ENCODE results near the gene CPLANE2. TPM values are rescaled to one million over a fixed set of nuclear protein-coding genes. Genes with fewer than 3 reads are reported as not detected.

The CPLANE2 gene
- total and polyA plus RNA-seq, 2 of the 4 experiments (the other 2 are of a cell fraction), result 3.2 to 5.8 TPM

GRCh38 chr1:16279186-16279585 lies 42.2 kb upstream of the CPLANE2 start:
- Histone ChIP-seq H3K4me3 (ENCODE audit: insufficient read depth, low read depth, low read length) (no peak overlapping the region), H3K56ac (ENCODE audit: extremely low read depth, insufficient read depth, low read length) (no peak overlapping the region), H3K36me3 (ENCODE audit: control insufficient read depth, insufficient read depth, low read length) (peaks cover 7% of the 10 kb centered on the region; the same call in 1 of the 2 replicates), H3K4me2 (ENCODE audit: low read depth, low read length) (no peak overlapping the region), H2AK9ac (replicated peaks; ENCODE audit: low read depth, low read length, poor library complexity) (no peak overlapping the region), H3K9ac (ENCODE audit: low read depth, low read length) (no peak overlapping the region), H3K18ac (ENCODE audit: low read depth, low read length) (no peak overlapping the region), H2AFZ (replicated peaks; ENCODE audit: low read length, poor library complexity) (no peak overlapping the region), H2BK20ac (ENCODE audit: low read depth, low read length) (no peak overlapping the region), H2BK120ac (ENCODE audit: low read depth, low read length) (no peak overlapping the region), H4K8ac (ENCODE audit: low read depth in 2 of 2, low read length in 2 of 2) (no peak overlapping the region), H3K27me3 (ENCODE audit: control insufficient read depth, insufficient read depth, low read length) (no peaks in the 10 kb centered on the region), H4K5ac (ENCODE audit: low read depth, low read length) (no peak overlapping the region), H3K14ac (replicated peaks; ENCODE audit: low read depth, low read length) (no peak overlapping the region), H2BK5ac (ENCODE audit: low read depth, low read length, poor library complexity, severe bottlenecking) (no peak overlapping the region), H3K9me1 (ENCODE audit: insufficient read depth, low read length) (no peaks in the 10 kb centered on the region), H2AK5ac (ENCODE audit: low read depth, low read length) (no peak overlapping the region), H4K20me1 (ENCODE audit: insufficient read depth, low read length) (no peaks in the 10 kb centered on the region), H3K79me1 (ENCODE audit: low read depth in 1 of 2, low read length in 2 of 2) (peaks cover 15 to 35% of the 10 kb centered on the region in 2 experiments), H3K4ac (ENCODE audit: low read depth, low read length) (no peak overlapping the region), H3K9me3 (ENCODE audit: control insufficient read depth, insufficient read depth, low read length) (no peaks in the 10 kb centered on the region), H3K27ac (ENCODE audit: insufficient read depth, low read length) (no peak overlapping the region), H4K91ac (ENCODE audit: insufficient read depth, low read depth, low read length) (no peak overlapping the region), H3K23ac (ENCODE audit: low read depth, low read length) (no peak overlapping the region), H3K4me1 (ENCODE audit: control insufficient read depth, insufficient read depth, low read length) (no peaks in the 10 kb centered on the region), H2BK15ac (ENCODE audit: low read depth, low read length) (no peak overlapping the region)
- dilution Hi-C loops (cut with HindIII; ENCODE audit: low sequenced_read_pairs, unreplicated experiment), result no loop called here
- no CpG with 5 or more reads among the region's 2 CpGs for WGBS, 2 experiments (ENCODE audit: extremely low coverage in 2 of 2, insufficient read length in 1 of 2)
- in situ Hi-C loops (cut with MboI; ENCODE audit: low sequenced_read_pairs), result no loop called here
- CTCF ChIA-PET, result interaction anchor here (0.7 kb wide), 1 partner anchor 73 kb away, joined by 3 read pairs; no protein-coding TSS in a partner anchor
- intact Hi-C loops (cut with micrococcal nuclease), result no loop called here
- DNase-seq (no peak), ATAC-seq (ENCODE audit: low read depth) (no peak)
- POLR2A ChIA-PET (ENCODE audit: unreplicated experiment), result no interaction called here
- no TSS peak for BruUV-seq (replicated peaks)
- no peak for TF ChIP-seq RFX5 (IDR thresholded peaks at IDR 0.05; ENCODE audit: low read depth, low read length)
- no peak for TF ChIP-seq ELK1 (IDR thresholded peaks at IDR 0.05; ENCODE audit: borderline replicate concordance, low read depth, low read length)
- no peak for TF ChIP-seq RAD21 (IDR thresholded peaks at IDR 0.05; ENCODE audit: low read length)
- TF ChIP-seq USF2 (IDR thresholded peaks at IDR 0.05; ENCODE audit: low read depth, low read length), result no peak
- TF ChIP-seq BHLHE40 (IDR thresholded peaks at IDR 0.05; ENCODE audit: low read depth, low read length), result no peak
- no peak for TF ChIP-seq CEBPB (IDR thresholded peaks at IDR 0.05; ENCODE audit: low read depth, low read length)
- TF ChIP-seq NFE2L2 (IDR thresholded peaks at IDR 0.05; ENCODE audit: low read depth, low read length), result no peak
- no peak for TF ChIP-seq MAFK (IDR thresholded peaks at IDR 0.05; ENCODE audit: low read depth, low read length)
- no peak for TF ChIP-seq MXI1 (IDR thresholded peaks at IDR 0.05; ENCODE audit: borderline replicate concordance, low read depth, low read length)
- no peak for TF ChIP-seq CTCF (conservative IDR thresholded peaks at IDR 0.05; ENCODE audit: low read depth, low read length)
- no peak for TF ChIP-seq RCOR1 (IDR thresholded peaks at IDR 0.05; ENCODE audit: insufficient replicate concordance, low read length)
- no peak for TF ChIP-seq MAZ (IDR thresholded peaks at IDR 0.05; ENCODE audit: borderline replicate concordance, low read depth, low read length)
- TF ChIP-seq FOS (IDR thresholded peaks at IDR 0.05; ENCODE audit: low read depth, low read length), result no peak
- no peak for TF ChIP-seq POLR2A (IDR thresholded peaks at IDR 0.05; ENCODE audit: low read depth, low read length)
- no peak for TF ChIP-seq CHD1 (IDR thresholded peaks at IDR 0.05; ENCODE audit: low read depth, low read length)
- TF ChIP-seq SMC3 (IDR thresholded peaks at IDR 0.05; ENCODE audit: low read depth, low read length), result no peak

All from IMR-90 (cell line).